PFSK-1 (cell line): Measurements from ENCODE around the gene ATP8B4.

Experiments used
- FOXP2 ChIP-seq: optimal IDR thresholded peaks from 2 replicates; pipeline ENCODE3; 2011; ENCODE audit warnings: borderline replicate concordance, control low read depth, inconsistent platforms; ENCODE audit not compliant: insufficient read depth; ENCODE audit errors: extremely low read length, extremely low read depth
- POLR2AphosphoS5 ChIP-seq: IDR thresholded peaks from 2 replicates; pipeline ENCODE4 v1.6.1; 2012; ENCODE audit warnings: low read depth, mild to moderate bottlenecking, control low read depth, low read length, moderate library complexity
- SIN3A ChIP-seq: IDR thresholded peaks from 2 replicates; pipeline ENCODE4 v1.6.1; 2012; ENCODE audit warnings: mild to moderate bottlenecking, low read length, moderate library complexity, borderline replicate concordance; ENCODE audit not compliant: insufficient read depth
- TAF1 ChIP-seq: IDR thresholded peaks from 2 replicates; pipeline ENCODE4 v1.6.1; 2012; ENCODE audit warnings: low read length, control low read depth, borderline replicate concordance; ENCODE audit not compliant: insufficient read depth
- TF ChIP-seq, protein P1 (sequence below), 2 experiments: IDR thresholded peaks; 2 replicates each; pipeline versions ENCODE4 v1.6.1 to v1.8.0; 2011 to 2012; ENCODE audit warnings: low read depth in 2 of 2, low read length in 2 of 2, control low read depth in 1 of 2, inconsistent platforms in 1 of 2, mild to moderate bottlenecking in 1 of 2, moderate library complexity in 1 of 2; ENCODE audit not compliant: insufficient read depth in 1 of 2

Gene ATP8B4

DNA sequence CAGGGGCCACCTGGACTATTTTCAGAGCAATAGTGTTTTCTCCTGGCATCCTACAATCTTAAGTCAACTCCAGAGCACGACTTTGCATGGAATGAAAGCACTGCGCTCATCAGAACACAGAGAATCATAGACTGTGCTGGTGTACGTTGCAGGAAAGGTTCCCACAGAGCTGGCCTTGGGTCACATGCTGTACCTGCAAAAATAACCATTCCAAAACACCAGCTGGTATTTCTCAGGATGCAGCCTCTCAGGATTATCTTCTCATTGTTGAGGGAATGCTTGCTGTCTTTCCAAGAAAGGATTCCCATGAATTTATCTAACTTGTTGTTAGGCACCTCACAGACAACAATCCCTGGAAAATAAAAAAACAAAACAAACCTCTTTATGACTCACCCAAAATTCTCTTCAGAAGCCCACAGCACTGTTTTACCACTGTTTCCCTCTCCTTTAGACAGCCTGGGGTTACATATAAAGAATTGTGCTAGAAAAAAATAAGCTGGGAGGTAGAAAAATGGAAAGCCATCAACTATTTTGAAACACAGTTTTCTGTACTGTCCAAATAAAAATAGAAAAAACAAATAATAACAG, 131.7 kb downstream of the ATP8B4 start:
- TF ChIP-seq POLR2AphosphoS5, result no peak
- TF ChIP-seq FOXP2, result no peak
- TF ChIP-seq SIN3A, result no peak
- TF ChIP-seq, protein P1, sequence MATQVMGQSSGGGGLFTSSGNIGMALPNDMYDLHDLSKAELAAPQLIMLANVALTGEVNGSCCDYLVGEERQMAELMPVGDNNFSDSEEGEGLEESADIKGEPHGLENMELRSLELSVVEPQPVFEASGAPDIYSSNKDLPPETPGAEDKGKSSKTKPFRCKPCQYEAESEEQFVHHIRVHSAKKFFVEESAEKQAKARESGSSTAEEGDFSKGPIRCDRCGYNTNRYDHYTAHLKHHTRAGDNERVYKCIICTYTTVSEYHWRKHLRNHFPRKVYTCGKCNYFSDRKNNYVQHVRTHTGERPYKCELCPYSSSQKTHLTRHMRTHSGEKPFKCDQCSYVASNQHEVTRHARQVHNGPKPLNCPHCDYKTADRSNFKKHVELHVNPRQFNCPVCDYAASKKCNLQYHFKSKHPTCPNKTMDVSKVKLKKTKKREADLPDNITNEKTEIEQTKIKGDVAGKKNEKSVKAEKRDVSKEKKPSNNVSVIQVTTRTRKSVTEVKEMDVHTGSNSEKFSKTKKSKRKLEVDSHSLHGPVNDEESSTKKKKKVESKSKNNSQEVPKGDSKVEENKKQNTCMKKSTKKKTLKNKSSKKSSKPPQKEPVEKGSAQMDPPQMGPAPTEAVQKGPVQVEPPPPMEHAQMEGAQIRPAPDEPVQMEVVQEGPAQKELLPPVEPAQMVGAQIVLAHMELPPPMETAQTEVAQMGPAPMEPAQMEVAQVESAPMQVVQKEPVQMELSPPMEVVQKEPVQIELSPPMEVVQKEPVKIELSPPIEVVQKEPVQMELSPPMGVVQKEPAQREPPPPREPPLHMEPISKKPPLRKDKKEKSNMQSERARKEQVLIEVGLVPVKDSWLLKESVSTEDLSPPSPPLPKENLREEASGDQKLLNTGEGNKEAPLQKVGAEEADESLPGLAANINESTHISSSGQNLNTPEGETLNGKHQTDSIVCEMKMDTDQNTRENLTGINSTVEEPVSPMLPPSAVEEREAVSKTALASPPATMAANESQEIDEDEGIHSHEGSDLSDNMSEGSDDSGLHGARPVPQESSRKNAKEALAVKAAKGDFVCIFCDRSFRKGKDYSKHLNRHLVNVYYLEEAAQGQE (IDR thresholded peaks at IDR 0.05; ENCODE audit: insufficient read depth in 1 of 2, low read depth in 2 of 2, low read length in 2 of 2), result no peak
- no peak for TF ChIP-seq TAF1

GRCh38 chr15:49986326-49986725, 132.7 kb downstream of the ATP8B4 start:
- TF ChIP-seq FOXP2 (no peak), TAF1 (no peak), SIN3A (no peak), POLR2AphosphoS5 (no peak)
- TF ChIP-seq, protein P1 (IDR thresholded peaks at IDR 0.05; ENCODE audit: insufficient read depth in 1 of 2, low read depth in 2 of 2, low read length in 2 of 2), result no peak

DNA sequence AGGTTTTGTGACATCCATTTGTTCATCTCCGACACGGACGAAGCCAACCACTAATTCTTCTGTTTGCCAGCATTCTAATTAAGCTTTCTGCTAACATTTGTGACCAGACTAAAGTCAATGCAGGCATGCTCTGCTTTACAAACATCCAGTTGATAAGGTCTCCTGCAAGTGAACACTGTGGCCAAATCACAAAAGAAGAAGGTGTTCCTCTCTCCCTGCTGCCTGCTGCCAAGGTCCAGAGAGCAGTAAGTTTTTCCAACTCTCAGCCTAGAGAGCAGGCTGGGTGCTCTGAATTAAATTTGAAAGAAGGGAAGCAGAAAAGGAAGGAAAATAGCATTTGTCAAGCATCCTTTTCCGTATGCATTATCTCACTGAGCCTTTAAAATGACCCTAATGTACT, 133.6 kb downstream of the ATP8B4 start:
- no peak for TF ChIP-seq TAF1
- TF ChIP-seq FOXP2, result no peak
- TF ChIP-seq, protein P1 (IDR thresholded peaks at IDR 0.05; ENCODE audit: insufficient read depth in 1 of 2, low read depth in 2 of 2, low read length in 2 of 2), result no peak
- no peak for TF ChIP-seq SIN3A
- TF ChIP-seq POLR2AphosphoS5, result no peak

- TF ChIP-seq FOXP2, result no peak
- TF ChIP-seq, protein P1 (IDR thresholded peaks at IDR 0.05; ENCODE audit: insufficient read depth in 1 of 2, low read depth in 2 of 2, low read length in 2 of 2), result no peak
- no peak for TF ChIP-seq SIN3A
- no peak for TF ChIP-seq POLR2AphosphoS5
- TF ChIP-seq TAF1, result no peak
Measured at GRCh38 chr15:49984436-49984835, 134.6 kb downstream of the ATP8B4 start.
